GM21576 (cell line): ENCODE measurements around the gene CACNA1H.

ENCODE experiments used
- ATAC-seq: cut with Tn5 transposase; IDR thresholded peaks from one replicate; pipeline ENCODE4 v1.9.1; 2021; ENCODE audit warnings: mild to moderate bottlenecking, moderate library complexity; ENCODE audit not compliant: unreplicated experiment

CACNA1H gene

DNA sequence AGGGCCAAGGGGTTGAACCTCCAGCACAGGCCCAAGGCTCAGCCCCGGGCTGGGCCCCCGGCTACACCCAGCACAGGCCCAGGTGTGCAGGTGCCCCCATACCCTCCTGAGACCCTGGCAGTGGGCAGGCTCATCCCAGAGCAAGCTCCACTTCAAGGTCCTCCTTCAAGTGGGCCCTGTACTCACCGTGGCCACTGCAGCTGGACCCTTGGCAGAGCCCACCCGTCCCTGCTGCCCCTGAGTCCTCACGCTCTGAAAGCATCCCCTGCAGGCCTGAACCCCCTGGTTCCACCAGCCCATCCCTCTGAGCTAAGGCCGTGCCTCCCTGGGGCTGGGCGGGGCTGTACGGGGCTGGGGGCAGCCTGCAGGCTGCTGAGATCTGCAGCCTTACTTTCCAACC is 11.2 kb upstream of the CACNA1H start:
- ATAC-seq = no peak

DNA sequence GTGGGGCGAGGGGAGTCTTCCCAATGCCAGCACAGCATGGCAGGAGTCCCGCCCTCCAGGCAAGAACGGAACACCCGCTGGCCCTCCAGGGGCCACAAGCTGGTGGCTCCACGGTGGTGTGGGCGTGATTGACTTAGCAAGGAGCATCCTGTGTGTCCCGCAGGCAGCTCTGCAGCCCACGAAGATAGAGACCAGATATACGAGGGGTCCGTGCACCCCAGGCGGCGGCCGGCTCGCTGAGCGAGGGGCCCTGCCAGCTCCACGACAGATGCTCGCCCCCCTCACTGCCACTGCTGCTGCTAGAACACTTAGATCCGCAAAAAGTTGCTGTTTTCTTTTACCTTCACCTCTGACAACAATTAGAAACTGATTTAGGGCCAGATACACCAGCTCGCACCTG is 10.0 kb upstream of the CACNA1H start:
- ATAC-seq = no peak

DNA sequence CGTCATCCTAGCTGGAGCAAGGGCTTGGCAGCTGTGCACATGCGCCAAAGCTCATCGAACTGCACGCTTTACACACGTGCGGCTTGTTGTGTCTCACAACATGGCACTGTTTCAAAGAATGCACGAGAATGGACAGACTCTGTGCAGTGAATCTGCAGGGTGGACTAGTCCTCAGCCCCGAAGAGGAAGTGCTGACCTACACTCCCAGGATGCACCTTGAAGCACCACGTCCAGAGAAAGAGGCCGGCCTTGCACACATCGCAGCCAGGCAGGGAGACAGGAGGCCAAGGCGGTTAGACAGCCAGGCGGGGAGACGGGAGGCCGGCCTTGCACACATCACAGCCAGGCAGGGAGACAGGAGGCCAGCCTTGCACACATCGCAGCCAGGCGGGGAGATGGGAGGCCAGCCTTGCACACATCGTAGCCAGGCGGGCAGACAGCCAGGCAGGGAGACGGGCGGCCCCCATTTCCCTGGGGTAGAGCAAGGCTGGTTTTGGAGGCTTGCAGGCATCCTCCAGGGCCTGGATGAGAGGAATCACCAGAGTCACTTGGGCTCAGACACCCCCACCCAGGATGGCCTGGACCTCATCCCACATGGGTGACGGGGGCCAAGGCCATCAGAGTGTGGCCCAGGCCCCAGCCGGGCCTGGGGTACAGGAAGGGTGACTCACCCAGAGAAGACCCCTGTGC is 9.0 kb upstream of the CACNA1H start:
- no peak for ATAC-seq

DNA sequence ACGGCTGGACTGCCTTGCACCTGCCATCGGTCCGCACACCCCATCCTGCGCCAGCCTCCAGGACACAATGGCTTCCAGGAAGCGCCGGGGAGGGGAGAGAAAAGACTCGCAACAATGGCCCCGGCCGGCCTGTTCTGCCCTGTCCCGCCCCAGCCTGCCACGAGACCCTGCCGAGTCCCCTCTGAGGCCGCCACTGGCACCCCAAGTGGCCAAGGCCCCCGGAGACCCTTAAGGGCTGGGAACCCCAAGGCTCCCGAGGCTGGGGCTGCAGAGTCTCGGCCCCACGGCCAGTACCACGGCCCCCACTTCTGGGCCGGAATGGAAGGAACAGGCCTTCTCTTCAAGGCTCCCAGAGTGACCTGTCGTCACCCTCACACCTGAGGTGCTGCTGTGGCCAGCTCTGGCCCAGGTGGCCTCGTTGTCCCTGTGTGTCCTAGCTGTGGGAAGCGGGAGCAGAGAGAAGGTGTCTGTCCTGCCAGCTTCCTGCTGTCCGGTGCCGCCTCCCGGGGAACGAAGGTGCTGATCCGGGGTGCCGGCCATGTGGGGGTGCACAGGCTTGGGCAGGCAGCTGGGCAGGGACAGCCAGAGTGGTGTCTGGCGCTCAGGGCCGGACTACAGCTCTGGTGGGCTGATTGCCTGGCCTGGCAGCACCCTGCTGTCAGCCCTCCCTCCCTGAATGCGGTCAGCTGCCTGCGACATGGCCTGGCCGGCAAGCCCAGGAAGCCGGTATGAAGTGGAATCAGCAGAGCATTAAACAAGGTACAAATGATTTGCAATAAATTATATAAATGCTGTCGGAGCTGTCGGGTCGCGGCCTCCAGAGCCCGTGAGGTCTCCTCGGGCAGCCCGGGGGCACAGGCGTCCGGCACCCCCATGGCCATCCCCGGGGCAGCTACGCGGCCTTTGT is 8.2 kb upstream of the CACNA1H start:
- ATAC-seq = no peak

DNA sequence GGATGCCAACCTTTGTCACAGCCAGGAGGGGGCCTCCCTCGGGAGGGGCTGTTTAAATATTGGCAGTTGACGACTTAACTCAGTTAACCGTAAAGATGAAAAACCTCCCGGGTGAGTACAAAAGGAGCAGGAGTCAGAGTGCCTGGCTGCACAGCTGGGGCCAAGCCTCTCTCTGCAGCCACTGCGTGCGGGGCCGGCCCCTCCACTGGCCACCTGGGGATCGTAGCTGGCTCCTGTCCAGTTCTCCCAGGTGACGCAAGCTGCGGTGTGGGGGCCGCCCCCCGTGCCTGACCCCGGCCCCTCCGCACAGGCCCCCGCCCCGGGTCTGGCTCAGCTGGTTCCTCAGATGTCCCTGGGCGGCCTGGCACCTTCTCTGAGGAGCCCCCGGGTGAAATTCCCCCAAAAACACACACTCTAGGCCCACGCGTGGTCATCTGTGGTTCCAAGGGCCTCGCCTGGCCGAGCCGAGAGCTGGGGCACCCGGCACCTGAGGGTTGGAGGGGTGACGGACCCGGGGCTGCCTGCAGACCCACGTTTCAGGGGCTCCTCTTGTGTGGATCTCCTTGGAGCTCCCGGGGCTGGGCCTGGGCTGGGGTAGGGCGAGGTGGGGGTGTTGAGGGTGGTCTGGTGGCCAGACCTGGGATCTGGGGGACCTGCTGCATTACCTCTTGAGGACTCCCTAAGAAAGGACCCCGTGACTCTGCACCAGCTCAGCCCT is 7.4 kb upstream of the CACNA1H start:
- no peak for ATAC-seq

DNA sequence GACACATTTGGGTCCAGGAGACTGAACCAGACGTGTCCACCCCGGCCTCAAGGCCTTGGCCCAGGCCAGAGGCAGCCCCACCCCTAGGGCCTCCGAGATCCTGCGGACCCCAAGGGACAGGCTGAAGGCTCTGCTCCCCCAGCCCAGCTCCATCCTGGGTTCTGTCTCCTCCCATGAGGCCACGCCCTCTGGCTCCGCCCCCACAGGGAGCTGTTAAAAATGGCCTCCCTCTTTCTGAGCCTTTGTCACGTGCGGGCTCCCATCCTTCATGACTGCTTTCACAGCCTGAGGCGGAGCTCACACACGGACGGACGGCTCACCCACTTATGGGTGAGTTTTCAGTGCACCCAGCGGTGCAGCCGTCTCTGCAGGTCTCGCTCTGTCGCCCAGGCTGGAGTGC is 6.5 kb upstream of the CACNA1H start:
- no peak for ATAC-seq

DNA sequence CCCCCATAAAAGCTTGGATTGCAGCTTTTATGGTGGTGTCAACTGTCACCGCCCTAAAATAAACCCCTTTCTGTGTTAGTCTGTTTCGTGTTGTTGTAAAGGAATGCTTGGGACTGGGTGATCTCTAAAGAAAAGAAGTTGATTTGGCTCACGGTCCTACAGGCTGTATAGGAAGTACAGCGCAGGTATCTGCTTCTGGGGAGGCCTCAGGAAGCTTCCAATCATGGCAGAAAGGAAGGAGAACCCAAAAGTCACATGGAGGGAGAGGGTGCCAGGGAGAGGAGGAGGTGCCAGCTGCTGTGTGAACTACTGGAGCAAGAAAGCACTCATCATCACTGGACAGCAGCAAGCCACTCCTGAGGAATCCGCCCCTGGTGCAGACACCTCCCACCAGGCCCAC is 5.9 kb upstream of the CACNA1H start:
- no peak for ATAC-seq

DNA sequence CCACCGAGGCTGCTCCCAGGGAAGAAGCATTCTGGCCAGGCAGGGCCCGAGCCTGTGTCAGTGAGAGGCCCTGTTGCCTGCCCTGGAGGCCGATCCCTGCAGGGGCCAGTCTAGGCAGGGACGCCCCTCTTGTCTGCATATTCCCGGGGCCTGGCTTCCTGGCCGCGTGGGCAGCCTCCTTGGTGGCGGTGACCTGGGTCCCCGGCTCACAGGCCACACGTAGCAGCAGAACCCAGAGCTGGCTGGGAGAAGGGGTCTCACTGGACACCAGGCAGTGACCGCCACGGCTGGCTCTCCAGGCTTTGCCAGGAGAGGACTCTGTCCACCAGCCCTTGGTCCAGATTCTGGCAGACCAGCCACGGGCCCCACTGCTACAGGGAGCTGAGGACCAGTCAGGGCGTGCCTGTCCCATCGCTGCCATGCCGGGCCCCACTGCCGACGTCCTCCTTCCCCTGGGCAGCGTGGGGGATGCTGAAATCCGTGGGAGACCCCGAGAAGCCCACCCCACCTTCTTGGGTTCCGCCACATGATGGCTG is 3.7 kb upstream of the CACNA1H start:
- no peak for ATAC-seq

DNA sequence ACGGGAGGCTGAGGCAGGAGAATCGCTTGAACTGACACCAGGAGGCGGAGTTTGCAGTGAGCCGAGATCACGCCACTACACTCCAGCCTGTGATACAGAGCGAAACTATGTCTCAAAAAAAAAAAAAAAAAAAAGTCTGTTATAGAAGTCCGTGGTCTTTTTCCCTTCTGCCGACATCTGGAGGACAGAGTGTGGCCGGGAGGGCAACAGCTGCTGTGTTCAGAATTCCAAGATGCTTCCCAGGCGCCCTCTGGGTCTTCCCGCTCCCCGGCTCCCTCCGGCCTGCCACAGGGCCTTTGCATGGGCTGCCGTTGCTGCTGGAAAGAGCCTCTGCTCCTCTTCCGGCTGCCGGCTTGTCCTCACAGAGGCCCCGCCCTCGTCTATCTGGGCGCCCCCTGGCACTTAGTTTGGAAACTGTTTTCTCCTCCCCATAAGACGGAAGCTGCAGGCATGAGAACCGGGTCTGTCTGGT is 2.4 kb upstream of the CACNA1H start:
- ATAC-seq = no peak

DNA sequence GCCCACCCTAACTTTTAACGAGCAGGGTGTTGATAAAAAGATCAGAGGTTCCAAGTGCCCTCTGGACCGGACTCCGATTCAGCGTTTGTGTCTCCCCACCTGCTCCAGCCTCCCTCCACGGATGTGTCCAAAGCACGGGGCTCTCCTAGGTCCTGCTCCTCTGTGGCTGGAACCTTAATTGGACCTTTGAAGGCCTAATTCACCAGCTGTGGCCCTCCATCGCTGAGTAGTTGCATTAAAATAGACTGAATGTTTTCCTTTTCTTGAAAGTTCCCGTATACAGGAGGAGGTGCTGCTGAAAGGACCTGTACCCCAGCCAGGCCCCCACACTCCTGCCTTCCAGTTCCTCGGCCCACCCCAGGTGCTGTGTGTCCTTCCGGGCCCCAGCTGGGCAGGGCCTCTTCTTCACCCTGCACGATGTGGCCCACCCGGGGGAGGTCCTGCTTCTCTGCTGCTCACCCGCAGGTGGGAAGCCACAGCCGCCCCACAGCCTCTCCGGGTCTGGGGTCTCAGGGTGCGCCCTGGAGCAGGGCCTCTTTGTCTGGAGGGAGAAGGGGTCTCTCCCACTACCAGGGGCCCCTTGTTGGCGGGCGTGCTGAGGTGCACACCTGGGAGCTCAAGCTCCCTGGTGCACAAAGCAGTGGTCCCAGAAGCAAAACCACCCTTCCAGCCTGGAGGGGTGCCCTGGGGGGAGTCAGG is 1.3 kb upstream of the CACNA1H start:
- ATAC-seq = no peak

DNA sequence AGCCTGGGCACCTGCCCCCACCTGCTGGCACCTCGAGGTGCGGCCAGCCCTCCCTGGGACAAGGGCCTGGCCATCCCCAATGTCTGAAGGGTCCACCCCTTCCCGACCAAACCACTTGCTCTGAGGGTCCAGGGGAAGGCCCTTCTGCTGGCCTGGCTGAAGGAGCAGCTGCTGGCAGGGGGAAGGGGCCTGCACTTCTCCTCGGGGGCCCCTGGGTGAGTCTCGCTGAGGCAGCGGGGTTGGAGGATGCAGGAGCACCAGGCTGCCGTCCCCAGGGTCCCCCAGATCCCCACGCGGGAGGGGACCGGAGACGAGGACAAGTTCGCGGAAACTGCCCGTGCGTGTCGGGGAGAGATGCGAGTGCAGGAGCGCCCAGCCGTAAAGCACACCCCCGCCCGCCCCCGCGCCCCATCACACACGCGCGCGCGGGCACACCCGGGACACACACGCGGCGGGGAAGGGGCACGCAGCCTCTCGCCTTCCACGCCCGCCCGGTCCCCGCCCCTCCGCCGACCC is 725 bp upstream of the CACNA1H start:
- ATAC-seq = no peak

DNA sequence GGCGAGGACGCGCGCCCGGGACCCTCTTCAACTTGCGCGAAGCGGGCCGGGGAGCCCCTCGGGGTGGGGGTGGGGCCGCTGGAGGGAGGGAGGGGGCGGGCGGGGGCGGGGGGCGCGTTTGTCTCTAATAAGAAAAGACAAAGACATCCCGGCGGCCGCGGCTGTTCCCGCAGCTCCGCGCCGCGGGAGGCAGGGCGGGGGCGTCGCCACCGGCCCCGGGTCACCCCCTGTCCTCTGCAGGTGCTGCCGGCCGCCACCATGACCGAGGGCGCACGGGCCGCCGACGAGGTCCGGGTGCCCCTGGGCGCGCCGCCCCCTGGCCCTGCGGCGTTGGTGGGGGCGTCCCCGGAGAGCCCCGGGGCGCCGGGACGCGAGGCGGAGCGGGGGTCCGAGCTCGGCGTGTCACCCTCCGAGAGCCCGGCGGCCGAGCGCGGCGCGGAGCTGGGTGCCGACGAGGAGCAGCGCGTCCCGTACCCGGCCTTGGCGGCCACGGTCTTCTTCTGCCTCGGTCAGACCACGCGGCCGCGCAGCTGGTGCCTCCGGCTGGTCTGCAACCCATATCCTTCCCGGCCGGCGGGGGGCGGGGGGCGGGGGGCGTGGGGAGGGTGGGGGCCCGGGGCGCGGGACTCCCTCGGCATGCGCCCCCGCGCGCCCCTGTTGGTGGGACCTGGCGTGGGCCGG is 714 bp downstream of the CACNA1H start:
- ATAC-seq = no peak

DNA sequence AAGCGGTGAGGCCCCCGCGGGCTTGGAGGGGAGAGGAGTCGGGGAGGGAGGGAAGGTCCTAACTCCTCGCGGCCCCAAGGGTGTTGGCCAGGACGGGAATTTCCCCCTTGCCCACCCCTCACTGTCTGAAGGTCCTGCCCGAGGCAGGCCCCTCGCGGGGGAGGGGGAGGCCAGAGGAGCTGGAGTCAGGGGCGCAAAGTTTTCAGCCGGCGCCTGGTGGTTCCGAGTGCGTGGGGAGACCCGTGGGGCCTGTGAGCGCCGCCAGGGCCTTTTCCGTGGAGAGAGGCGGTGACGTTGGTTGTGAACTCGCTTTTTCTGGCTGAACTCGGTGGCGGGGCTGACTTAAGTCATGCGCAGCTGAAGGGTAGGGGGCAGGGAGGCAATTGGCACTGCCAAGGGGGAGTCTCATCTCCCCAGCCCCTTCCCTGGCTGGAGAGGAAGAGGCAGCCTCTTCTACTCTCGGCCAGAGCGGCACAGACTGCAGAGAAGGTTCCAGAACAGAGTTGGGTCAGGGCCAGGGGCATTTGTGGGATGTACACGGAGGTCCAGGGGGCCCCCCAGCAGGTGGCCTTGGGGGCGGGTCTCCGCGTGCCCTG is 1.5 kb downstream of the CACNA1H start:
- no peak for ATAC-seq

DNA sequence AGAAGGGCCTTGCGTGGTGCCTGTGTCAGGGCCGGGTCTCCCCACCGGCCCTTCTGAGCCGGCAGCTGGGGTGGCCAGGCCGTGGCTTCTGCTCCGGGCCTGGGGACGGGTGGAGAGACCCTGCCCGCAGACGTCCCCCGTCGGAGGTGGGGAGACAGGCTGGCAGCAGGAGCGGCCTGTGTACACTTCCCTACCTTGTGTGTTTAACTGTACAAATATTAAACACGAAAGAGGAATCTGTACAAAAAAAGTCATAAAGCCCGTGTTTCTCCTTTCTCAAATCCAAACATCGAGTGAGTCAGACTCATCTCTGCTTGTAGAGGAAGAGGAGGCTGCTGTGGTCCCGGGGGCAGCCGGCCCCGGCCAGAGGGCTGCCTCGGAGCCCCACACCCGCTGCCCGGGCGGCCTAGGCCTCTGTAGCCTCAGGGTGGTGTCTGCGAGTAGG is 2.0 kb downstream of the CACNA1H start:
- ATAC-seq = no peak

DNA sequence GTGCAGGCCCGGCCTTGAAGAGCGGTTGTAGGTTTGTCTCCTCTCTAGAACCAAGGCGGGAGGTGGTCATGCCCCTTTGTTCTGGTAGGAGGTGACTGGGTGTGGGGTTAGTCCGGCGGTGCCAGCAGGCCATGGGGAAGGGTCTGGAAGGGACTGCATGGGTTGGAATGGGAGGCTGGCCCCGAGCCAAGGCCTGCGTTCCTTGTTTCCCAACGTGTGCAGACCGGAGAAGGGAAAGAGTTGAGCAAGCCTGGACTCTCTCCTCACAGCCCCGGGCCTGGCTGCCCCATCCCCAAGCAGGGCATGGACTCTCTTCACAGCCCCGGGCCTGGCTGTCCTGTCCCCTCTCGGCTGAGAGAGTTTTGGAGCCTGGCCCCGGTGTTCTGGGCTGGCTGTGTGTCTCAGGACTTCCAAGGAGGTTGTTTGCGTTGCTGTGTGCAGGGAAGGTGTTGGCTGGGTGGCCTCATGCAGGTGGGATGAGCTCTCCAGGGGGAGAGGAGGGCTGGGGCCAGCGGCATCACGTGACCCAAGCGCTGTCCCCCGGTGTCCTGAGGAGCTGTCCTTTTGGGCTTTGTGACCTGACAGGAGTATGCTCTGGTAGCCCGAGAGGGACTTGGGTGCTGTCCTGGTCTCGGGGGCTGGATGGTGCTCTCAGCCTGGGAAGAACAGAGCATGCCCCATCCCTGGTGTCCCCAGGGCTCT is 2.6 kb downstream of the CACNA1H start:
- no peak for ATAC-seq

DNA sequence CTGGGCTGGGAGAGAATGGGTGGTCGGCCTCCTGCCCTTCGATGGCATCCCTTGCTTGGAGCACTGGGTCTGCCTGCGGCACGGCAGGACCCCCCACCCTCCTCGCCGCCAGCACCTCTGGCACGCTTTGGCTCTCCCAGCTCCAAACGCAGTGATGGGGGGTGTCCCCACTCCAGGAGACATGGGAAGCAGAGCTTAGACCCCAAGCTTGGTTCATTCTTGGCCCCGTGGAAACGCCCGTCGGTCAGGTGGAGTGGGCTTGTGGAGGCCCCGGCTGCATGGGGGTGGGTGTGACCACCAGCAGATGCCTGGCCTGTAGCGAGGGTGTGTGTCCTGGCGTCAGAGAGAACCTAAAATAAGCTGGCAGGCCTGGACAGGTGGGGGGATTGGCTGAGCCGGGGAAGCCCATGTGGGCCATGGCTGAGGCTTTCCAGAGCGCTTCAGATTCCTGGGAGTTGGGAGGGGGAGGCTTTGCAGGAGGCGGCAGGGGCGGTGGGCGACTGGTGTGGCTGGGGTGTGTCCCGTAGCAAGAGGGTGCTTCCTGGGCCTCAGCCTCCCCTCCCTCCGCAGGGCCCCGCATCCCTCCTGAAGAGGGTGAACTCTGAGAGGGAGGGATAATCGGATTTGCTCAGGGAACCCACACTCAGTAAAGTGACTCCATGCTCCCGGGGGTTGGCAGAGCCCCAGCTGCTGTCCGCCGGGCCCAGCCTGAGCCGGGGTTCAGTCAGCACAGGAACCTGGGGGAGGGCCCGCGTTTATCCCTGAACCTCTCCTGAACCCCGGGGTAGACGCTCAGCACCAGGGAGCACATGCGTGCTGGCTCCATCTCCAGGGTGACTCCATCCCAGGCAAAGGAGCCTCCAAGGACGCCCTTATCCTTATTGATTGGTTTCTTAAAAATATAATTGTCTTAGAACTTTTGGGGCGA is 3.4 kb downstream of the CACNA1H start:
- no peak for ATAC-seq

DNA sequence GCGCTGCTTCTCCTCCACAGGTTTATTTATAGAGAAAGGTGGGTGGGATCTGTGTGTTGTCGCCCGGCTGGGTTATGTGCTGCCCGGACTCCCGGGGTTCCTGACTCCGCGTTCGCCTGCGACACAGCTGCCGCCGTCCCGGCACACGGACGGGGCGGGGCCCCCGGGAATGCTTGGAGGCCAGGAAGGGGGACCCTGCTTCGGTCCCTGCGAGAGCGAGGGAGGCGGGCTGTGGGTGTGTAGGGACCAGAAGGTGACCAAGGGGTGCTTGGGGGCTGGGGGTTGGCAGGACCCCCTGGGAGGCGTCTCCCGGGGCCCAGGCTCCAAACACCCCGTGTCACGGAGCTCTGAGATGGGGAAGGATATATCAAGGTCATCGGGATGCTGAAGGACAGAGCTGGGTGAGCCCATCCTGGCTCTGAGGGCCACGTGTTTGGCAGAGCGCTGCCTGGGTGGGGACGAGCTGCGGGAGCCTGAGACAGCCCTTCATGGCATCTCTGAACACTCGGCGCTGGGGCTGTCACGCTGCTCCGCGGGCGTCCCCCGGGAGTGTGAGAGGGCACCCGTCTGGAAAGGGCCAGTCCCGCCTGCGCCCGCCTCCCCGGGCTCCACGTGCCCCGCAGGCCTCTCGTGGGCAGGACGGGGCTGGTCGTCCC is 4.2 kb downstream of the CACNA1H start:
- ATAC-seq = no peak
